Measurements from ENCODE around the gene KCNC1. TPM values are rescaled to one million over a fixed set of nuclear protein-coding genes. Genes with fewer than 3 reads are reported as not detected.
A peak's percentile ranks its signal among the peaks of the same experiment; 100 is the strongest.

Gene KCNC1
- total RNA-seq (2014; rRNA removed; shearing (Covaris generic); ENCODE audit: low replicate concordance): not detected in 2 replicates

DNA sequence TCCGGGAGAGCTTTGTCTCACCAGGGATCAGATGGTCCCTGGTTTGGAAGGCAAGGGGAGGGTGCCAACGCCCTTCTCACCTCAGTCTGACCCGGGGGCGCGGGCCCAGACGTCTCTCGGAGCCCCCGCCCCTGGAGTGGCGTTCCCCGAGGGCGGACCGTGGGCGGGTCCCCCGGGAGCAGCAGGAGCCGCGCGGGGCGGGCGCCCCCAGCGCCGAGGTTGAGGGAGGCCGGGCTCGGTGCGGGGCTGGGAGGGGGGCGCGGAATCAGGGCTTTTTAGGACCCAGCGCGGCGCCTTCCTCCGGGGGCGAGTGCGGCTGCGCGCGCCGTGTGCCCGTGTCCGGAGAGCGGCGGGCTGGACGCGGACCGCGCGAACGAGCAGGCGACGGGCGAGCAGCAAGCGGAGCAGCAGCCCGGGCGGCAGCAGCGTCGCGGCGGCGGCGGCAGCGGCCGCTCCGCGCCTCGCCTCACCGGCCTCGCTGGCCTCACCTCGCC, at the start of gene KCNC1:
Gene KCNC1, plus strand, starts transcription at position 364 of the 494 bp plus-strand sequence. CDS start 1,222 bp downstream, outside the sequence.
- peak; percentile 21 for DNase-seq
- no peaks in the 10 kb centered on the region for H3K36me3 ChIP-seq
- no peaks in the 10 kb centered on the region for H3K27me3 ChIP-seq
- no peaks in the 10 kb centered on the region for H3K9me3 ChIP-seq
- peak within 1 kb of the TSS; percentile 21 for H3K4me3 ChIP-seq

DNA sequence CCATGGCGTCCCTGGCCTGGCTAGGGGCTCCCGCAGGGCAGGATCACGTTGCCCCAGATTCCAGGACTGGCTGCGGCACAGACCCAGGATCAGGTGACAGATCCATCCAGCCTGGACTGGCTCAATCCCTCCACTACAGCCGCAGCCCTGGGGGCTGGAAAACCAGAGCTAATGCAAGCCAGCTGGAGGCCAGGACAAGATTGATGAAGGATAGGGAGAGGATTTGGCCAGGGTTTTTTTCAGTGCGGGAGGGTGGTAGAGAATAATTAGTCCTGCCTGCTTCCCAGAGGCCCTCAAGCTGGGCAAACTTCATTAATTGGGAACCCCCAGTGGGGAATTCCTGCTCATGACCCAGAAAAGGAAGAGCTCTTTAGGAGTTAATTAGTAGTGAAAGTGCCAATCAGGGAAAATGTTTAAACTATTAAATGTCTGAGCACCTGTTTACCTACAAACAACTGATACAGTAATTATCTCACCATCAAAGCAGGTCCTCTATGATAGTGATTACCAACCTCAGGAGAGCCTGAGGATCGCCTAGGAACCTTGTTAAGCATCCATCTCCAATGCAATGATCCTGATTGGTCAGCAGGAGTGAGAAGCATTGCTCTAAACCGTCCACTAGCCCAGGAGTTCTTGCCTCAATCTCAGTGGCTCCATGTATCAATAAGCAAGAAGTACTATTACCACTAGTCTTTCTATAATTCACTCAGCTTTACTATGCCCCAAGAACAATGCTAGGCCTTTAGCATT, 48.2 kb upstream of the KCNC1 start:
- H3K36me3 ChIP-seq: no peaks in the 10 kb centered on the region
- no peaks in the 10 kb centered on the region for H3K27me3 ChIP-seq
- DNase-seq: no peak
- no peaks in the 10 kb centered on the region for H3K9me3 ChIP-seq
- no peak overlapping the region for H3K4me3 ChIP-seq

GRCh38 chr11:17687946-17688670, 46.5 kb upstream of the KCNC1 start:
- no peaks in the 10 kb centered on the region for H3K36me3 ChIP-seq
- no peak overlapping the region for H3K4me3 ChIP-seq
- H3K9me3 ChIP-seq: no peaks in the 10 kb centered on the region
- H3K27me3 ChIP-seq: no peaks in the 10 kb centered on the region
- DNase-seq: no peak

GRCh38 chr11:17691550-17691949, 43.0 kb upstream of the KCNC1 start:
- DNase-seq: no peak
- Histone ChIP-seq H3K36me3 (no peaks in the 10 kb centered on the region), H3K4me3 (no peak overlapping the region), H3K9me3 (no peaks in the 10 kb centered on the region), H3K27me3 (no peaks in the 10 kb centered on the region)

- DNase-seq: no peak
- H3K4me3 ChIP-seq: no peak overlapping the region
- H3K9me3 ChIP-seq: no peaks in the 10 kb centered on the region
- H3K27me3 ChIP-seq: no peaks in the 10 kb centered on the region
- H3K36me3 ChIP-seq: no peaks in the 10 kb centered on the region
Observed at GRCh38 chr11:17691976-17692375, 42.6 kb upstream of the KCNC1 start.

DNA sequence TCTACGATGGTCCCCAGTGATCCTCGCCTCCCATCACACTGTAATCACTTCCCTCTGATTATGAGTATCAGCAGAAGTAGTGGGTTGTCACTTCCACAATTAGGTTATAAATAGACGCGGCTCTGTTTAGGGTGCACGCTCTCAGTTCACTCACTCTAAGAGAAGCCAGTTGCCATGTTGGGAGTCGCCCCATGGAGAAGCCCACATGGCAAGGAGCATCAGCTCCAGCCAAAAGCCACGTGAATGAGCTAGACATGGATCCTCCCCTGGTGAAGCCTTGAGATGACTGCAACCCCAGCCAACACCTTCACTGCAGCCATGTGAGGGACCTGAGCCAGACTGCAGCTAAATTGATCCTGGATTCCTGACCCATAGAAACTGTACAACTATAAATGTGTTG, 41.6 kb upstream of the KCNC1 start:
- Histone ChIP-seq H3K4me3 (no peak overlapping the region), H3K27me3 (no peaks in the 10 kb centered on the region), H3K36me3 (no peaks in the 10 kb centered on the region), H3K9me3 (no peaks in the 10 kb centered on the region)
- DNase-seq: no peak

DNA sequence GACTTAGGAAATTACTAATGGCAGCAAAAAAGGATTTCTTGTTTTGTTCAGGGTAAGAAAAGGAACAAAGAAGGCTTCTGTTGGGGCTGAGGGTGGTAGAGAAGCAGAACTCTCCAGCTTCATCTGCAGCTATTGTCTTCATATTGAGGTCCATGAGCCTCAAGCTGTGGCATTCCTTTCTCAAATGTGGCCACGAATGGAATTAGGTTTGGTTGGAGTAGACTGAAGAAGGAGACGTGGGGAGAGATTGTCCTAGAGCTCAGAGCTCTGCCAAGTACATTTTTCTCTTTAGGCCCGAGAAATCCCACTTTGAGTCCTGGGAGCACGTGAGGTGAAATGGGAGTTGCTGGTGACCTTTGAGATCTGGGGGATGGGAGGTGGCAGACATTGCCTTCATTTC, 41.0 kb upstream of the KCNC1 start:
- no peaks in the 10 kb centered on the region for H3K9me3 ChIP-seq
- no peak for DNase-seq
- no peaks in the 10 kb centered on the region for H3K27me3 ChIP-seq
- H3K4me3 ChIP-seq: no peak overlapping the region
- H3K36me3 ChIP-seq: no peaks in the 10 kb centered on the region

GRCh38 chr11:17694494-17695110, 40.0 kb upstream of the KCNC1 start:
- no peak for DNase-seq
- H3K36me3 ChIP-seq: no peaks in the 10 kb centered on the region
- H3K9me3 ChIP-seq: no peaks in the 10 kb centered on the region
- H3K27me3 ChIP-seq: no peaks in the 10 kb centered on the region
- H3K4me3 ChIP-seq: no peak overlapping the region

DNA sequence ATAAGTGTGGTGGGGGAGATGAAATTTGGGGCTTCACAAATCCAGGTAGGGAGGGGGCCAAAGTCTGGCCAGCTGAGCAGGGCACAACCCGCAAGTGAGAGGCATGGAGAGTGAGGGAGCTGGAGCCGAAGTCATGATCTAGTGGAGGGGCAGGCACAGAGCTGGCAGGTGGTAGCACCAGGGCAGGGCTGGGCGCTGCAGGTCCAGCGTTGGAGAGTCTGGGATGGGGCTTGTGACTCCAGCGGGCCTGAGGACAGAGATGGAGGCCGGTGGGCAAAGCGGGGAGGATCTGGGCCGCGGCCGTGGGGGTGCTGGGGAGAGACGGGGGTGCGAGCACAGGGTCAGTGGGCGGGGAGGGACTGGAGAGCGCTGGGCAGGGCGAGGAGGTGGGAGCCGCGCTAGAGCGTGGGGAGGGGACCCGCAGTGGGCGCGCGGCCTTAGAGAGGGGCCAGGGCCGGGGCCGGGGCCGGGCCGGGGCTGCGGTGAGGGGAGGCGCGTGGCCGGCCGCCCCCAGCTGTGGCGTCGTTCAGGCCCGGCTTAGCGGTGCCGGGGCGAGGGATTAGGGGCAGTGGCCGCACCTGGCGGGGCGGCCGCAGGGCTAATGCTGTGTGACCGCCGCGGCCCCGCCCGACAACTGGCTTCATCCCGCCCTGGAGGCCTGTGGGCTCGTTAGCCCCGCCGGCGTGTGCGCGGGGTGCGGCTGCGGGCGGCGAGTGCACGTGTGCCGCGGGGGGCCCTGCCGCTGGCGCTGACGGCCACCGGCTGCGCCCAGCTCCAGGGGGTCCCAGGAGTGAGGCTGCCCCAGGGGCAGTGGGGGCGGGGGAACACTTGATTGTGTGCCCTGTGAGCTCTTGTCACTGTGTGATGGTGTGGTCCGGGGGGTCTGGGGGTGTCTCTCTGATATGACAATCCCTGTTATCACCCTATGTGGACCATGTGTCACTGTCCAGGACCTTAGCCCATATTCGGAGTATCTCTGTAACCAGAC, 38.8 kb upstream of the KCNC1 start:
- Histone ChIP-seq H3K27me3 (no peaks in the 10 kb centered on the region), H3K36me3 (no peaks in the 10 kb centered on the region), H3K9me3 (no peaks in the 10 kb centered on the region), H3K4me3 (no peak overlapping the region)
- no peak for DNase-seq

GRCh38 chr11:17696741-17697140, 37.8 kb upstream of the KCNC1 start:
- Histone ChIP-seq H3K4me3 (no peak overlapping the region), H3K36me3 (no peaks in the 10 kb centered on the region), H3K9me3 (no peaks in the 10 kb centered on the region), H3K27me3 (no peaks in the 10 kb centered on the region)
- DNase-seq: no peak

DNA sequence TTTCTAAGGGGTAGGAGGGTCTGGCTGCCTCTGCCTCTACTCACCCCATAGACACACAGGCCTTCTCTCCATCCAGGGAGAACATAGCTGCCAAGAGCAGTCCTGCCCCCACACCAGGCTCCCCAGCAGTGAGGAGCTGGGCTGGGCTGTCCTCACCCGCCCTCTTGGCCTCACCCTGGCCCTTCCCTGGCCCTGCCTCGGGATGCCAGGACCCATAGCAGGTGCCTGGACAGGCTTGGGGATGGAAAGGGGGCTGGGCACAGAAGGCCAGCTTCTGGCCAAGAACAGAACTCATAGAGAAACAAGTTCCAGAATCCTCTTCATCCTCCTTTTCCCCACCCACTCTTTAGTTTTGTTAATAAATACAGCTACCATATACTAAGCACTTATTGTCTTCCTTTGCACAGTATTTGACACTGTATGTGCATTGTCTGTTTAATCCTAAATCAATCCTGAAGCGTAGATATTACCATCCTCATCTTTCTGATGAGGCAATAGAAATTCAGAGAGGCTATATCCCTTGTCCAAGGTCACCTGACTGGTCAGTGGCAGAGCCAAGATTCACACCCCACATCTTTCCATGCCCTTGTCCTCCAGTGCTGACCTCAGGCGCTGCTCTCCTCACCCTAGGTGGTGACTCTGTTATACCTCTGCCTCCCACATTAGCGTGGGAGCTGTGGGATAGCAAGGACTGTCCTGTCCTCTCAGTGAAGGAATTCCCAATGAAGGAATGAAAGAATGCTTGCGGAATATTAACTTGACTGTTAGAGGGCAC, 37.2 kb upstream of the KCNC1 start:
- H3K4me3 ChIP-seq: no peak overlapping the region
- no peak for DNase-seq
- H3K27me3 ChIP-seq: no peaks in the 10 kb centered on the region
- H3K9me3 ChIP-seq: no peaks in the 10 kb centered on the region
- H3K36me3 ChIP-seq: no peaks in the 10 kb centered on the region

DNA sequence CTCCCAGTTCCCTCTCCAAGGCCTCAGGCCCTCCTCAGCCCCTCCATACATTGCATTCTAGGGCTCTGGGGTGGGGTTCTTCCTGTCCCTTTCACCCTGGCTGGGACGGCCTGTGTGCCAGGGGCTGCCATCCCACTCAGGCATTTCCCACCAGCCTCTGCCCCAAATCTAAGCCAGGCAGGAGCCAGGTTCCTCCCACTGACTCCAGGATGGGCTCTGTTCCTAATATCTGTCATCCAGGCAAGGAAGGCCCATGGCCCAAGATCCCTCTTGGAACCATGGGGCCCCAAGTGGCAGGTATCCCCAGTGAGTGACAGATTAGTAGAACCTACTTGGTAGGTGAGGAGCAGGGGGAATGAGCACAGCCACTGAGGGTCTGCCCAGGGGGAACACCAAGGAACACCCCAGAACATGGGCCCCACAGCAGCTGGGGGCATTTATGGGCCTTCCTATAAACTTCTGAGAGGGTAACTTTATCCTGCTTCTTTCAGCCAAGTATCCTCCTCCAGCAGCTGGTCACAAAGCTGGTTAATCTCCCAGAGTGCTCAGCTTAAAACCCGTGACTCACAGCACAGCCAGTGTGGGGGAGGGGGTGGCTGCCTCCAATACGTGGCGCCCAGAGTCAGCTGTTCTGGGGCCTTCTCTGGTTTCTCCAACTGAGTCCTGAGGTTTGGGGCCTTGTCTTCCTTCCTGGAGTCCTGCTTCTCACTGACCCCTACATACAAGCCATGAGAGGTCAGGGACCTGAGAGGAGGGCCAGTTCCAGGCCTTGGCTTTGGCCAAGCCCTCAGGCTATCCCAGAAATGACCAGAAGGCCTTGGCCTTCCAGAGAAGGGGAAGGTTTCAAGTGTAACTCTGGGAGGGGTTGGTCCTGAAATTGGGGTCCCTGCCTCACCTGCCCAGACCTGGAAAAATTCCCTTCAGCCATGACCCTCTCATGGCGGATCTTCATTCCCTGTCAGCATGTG, 35.1 kb upstream of the KCNC1 start:
- Histone ChIP-seq H3K4me3 (no peak overlapping the region), H3K9me3 (no peaks in the 10 kb centered on the region), H3K27me3 (no peaks in the 10 kb centered on the region), H3K36me3 (no peaks in the 10 kb centered on the region)
- DNase-seq: peak; percentile 67

DNA sequence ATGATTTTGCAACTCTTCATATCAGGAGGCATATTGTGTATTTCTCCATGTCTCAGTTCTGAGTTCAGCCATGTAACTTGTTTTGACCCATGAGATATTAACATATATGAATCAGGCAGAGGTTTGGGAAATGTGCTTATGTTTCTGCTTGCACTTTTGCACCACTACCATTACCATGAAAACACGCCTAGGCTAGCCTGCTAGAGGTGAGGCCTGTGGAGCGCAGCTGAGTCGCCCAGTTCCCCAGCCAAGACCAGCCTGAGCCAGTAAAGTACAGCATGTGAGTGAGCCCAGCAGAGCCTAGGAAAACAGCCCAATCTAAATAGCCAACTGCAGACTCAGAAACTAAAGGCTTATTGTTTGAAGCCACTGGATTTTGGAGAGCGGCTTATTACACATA, 33.6 kb upstream of the KCNC1 start:
- H3K9me3 ChIP-seq: no peaks in the 10 kb centered on the region
- no peak overlapping the region for H3K4me3 ChIP-seq
- H3K36me3 ChIP-seq: no peaks in the 10 kb centered on the region
- peak; percentile 62 for DNase-seq
- no peaks in the 10 kb centered on the region for H3K27me3 ChIP-seq

DNA sequence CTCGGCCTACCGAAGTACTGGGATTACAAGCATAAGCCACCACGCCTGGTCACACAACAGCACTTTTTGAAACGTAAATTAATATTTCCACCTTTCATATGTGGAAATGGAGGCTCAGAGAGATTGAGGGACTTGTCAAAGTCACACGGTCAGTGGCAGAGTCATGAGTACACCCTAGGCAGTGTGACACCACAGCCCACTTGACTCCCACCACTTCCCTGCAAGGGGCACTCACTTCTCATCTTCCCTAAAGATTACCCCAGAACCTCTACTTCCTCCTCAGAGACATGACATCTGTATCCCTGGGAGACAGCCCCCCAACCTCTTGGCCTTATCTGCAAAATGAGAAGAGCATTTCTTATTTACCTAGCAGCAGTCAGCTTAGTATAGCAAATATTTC, 31.7 kb upstream of the KCNC1 start:
- Histone ChIP-seq H3K9me3 (no peaks in the 10 kb centered on the region), H3K36me3 (no peaks in the 10 kb centered on the region), H3K27me3 (no peaks in the 10 kb centered on the region), H3K4me3 (no peak overlapping the region)
- no peak for DNase-seq

- DNase-seq: no peak
- H3K4me3 ChIP-seq: no peak overlapping the region
Observed at GRCh38 chr11:17703951-17704350, 30.6 kb upstream of the KCNC1 start.

More at GRCh38 chr11:17703951-17704350, 30.6 kb upstream of the KCNC1 start:
- H3K9me3 ChIP-seq: no peaks in the 10 kb centered on the region
- no peaks in the 10 kb centered on the region for H3K27me3 ChIP-seq
- no peaks in the 10 kb centered on the region for H3K36me3 ChIP-seq

Measured in MG63 (cell line).